LHCN-M2 (cell line): ENCODE results near the gene CMIP. TPM values are rescaled to one million over a fixed set of nuclear protein-coding genes. Genes with fewer than 3 reads are reported as not detected.

Experiments
- DNase-seq: peaks from one replicate; pipeline ENCODE4 v3.0.0-alpha.2; 2012; ENCODE audit warnings: low read depth
- total RNA-seq: library from RNA; depleted of rRNA; stranded (reverse); fragments of >200 nt; gene quantifications from 2 replicates; pipeline ENCODE4 v1.2.3, GENCODE V29; 2014

The CMIP gene
- total RNA-seq, 1 experiment from 2014 or later = 6.0 TPM

DNA sequence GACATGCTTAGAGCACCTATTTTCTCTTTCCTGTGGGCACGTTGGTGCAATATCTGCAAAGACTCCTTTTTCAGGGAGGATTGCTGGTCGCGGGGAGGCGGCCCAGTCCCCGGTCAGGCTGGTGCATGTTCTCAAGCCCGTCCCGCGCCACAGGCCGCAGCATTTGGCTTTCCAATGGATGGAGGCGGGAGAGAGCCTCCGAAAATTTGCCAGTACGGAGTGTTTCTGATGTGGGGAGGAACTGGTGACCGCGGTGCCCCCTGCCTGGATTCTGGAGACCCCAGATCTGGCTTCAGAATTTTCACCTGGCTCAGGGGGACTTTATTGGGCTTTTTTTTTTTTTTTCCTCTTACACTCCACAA is 2.3 kb downstream of the CMIP start:
- DNase-seq = no peak

DNA sequence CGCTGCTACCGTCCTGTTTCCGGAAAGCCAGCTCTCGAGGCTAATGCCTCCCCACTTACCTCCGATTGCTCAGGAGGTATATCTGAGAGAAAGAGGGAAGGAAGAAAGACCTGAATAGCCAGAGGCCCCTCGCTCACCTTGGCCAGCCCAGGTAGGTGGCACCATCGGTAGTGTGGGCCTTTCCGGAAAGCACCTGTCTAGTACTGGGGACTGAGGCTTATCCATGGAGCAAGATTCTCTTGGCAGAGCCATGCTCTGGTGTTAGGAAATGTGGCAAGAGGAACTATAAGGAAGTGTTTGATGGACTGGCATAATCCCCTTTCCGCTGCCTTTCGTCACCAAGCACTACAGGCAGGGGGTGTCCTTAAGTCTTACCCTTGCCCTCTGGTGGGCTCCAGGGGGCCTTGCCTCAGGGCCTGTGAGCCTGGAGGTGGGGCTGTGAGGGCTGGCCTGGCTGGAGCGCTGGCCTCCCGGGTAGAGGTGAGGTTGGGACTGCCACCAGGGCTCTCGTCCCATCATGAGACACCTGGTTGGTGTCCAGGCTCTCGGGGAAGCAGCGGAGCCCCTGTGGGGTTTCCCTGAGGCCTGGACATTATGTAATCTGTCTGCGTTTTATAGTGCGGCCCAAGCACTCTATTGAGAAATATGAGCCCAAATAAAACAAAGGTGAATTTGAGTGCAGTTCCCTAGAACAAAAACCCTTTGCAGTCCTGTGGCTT is 2.9 kb downstream of the CMIP start:
- no peak for DNase-seq

DNA sequence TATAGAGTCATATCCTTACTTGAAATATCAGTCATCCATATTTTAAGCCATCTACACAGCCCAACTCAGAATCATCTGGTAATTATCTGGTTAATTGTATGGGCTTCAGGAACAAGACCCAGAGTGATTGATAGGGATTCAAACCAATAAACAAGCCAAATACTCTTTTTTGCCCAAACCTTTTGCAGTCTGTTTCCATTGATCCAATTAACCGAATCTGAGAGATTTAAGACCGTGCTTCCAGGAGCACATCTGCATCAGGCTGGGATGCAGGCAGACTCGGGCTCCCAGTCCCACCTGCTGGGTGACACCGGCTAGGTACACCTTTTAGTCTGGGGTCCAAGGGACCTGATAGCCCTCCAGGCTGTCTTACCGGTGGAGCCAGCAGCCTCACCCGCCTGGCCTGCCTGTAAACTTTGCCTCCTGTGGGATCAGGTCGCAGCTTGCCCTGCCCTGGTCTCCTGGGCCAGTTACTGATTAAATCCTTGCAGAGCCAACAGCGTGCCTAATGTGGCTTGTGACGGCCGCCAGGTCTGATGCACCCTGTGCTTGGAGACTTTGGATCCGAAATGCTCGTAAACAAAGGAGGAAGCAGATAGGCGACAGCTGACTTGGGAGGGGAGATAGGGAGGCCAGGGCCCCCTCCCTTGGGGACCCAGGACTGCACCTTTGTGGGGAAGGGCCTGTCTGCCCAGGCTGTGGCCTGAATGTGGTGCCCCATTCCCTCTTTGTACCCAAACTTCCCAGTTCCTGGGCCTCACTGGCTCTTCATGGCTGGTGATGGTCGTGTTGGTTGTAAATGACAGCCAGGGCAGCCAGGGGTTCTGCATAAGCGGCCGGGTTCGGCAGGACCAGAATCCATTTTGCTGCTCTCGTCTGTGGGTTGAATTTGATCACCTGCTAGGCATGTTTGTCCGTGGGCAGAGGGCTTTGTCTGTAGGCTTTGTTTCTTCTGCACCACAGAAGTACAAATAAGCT is 3.8 kb downstream of the CMIP start:
- DNase-seq = no peak

DNA sequence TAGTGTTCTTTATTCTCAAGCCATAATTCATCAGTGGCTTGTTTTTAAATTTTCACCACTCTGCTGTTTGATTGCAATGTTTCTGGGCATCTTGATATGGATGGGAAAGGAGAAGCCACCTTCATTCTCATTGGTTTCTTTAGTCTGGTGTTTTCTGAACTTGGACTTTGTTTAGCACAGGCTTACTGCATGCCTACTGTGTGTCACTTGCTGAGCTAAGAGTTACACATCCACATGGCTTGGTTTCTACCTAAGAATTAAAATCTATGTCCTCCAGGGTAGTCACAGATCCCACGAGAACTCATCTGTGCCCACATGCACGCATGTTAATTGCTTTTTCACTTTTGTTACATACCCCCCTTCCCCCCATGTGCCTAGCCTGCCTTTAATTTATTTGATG is 4.6 kb downstream of the CMIP start:
- no peak for DNase-seq

DNA sequence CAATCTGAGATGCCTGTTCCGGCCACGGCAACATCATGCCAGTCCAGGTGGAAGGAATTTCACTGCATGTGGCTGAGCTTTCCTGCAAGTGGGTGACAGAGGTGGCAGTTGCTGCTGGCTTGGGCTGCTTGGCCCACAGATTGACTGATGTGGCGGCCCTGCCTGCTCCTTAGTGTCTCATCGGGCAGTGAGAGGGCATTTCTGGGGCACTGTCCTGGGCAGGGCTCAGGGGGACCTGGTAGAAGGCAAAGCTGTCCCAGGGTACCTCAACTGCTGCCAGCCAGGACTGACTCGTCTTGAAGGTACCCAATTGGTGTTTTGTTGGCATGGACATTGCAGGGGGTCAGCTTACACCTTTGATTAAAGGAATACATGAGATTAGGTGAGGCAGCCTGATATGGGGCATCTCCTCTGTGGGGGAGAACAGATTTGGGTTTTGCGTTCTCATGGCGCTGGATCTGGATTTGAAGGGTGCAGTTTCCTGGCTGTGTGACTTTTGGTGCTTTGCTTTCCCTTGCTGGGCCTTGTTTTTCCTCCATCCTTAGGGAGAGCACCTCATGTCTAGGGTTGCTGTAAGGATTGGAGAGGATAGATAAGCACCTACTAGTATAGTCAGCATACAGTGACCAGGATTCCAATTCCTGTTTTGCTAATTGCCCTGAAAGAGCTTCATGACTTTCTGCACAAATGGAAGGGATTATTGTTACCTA is 5.4 kb downstream of the CMIP start:
- no peak for DNase-seq

DNA sequence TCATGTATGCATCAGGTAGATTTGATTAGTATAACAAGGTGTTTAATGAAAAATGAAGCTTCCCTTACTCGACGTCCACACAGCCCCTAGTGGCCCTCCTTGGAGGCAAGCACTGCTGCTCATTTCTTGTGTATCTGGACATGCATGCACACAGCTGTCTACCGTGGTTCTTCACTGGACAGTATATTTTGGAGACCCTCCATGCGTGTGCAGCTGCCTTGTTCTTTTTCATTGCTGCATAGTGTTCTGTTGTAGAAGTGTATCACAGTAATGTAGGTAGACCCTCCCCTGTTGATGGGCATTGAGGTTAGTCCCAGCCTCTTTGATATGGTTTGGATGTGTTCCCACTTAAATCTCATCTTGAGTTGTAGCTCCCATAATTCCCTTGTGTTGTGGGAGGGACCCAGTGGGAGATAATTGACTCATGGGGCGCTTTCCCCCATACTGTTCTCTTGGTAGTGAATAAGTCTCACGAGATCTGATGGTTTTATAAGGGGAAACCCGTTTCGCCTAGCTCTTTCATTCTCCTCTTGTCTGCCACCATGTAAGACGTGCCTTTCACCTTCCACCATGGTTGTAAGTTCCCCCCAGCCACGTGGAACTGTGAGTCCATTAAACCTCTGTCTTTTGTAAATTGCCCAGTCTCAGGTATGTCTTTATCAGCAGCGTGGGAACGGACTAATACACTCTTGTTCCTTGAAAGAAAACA is 6.3 kb downstream of the CMIP start:
- DNase-seq = no peak

GRCh38 chr16:81451753-81452680 is 7.4 kb downstream of the CMIP start:
- DNase-seq = no peak

GRCh38 chr16:81453091-81453728 is 8.6 kb downstream of the CMIP start:
- no peak for DNase-seq

DNA sequence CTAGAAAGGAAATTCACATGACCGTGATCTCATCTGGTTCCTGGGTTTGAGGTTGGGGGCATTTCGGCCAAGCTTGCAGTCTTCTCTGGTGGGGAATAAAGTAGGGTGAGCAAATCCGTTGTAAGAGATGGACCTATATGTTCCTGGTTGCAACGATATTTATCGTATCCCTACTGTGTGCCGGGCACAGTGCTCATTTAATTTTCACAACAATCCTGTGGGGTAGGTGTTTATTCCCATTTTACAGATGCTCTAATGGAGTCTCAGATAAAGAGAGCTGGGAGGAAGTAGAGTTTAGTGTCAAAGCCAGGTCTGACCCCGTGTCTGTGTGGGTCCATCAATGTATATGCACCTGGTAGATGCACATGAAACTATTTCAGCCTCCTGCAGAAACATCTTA is 9.4 kb downstream of the CMIP start:
- DNase-seq = no peak

- no peak for DNase-seq
Measured at GRCh38 chr16:81455006-81455405, 10.4 kb downstream of the CMIP start.

DNA sequence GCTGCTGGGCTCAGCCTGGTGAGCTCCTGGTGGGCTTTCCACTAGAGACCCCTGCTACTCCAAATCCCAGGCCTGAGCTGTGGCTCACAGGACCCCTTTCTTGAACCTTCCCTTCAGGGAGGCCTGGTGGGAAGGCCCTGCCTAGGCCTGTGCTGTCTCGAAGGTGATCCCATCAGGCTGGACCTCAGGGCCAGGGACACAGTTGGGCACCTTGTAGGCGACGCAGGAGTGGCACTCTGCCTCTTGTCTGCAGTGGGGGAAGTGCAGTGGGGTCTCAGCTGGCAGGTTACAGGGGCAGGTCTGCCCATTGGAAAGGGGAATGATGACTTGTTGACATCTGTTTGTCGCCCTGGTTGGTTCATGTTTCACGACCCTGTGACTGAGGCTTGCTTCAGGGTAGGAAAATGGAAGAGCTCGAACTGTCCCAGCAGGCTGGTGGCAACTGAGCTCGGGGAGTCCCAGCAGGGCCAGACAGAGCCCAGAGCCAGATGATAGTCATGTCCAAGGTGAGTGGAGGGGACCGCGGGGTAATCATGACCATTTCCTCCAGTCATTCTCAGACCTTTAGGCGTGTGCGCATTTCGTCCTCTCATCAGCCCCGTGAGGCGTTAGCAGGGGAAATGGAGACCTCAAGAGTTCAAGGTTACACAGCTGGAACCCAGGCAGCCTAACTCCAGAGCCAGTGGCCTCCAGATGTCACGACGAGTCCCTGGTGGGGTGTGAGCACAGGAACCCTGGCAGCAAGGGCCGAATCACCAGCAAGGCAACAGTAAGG is 11.3 kb downstream of the CMIP start:
- no peak for DNase-seq

GRCh38 chr16:81456523-81457325 is 12.1 kb downstream of the CMIP start:
- no peak for DNase-seq

- no peak for DNase-seq
Measured at GRCh38 chr16:81457326-81458133, 12.9 kb downstream of the CMIP start.

DNA sequence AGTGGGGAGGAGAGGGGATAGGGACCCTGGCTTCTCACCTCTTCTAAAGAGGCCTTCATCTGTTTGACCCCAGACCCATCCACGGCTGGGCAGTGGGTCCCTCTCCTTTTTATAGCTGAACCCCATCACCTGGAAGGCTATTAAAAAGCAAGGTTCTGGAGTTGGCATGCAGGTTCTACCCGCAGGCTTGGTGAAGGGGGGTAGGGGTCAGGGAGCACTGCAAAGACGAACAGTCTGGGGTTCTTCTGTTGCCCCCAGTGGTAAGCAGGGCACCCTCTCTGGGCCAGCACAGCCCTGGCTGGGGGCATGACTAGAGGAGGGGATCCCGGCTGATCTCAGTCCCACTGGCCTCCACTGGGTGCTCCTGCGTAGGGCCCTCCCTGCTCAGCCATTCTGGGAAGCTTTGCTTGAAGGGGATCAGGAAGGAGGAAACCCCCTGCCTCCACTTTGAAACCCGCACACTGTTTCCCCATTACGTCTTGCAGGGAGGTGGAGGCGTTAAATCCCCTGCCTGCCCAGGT is 13.6 kb downstream of the CMIP start:
- no peak for DNase-seq

DNA sequence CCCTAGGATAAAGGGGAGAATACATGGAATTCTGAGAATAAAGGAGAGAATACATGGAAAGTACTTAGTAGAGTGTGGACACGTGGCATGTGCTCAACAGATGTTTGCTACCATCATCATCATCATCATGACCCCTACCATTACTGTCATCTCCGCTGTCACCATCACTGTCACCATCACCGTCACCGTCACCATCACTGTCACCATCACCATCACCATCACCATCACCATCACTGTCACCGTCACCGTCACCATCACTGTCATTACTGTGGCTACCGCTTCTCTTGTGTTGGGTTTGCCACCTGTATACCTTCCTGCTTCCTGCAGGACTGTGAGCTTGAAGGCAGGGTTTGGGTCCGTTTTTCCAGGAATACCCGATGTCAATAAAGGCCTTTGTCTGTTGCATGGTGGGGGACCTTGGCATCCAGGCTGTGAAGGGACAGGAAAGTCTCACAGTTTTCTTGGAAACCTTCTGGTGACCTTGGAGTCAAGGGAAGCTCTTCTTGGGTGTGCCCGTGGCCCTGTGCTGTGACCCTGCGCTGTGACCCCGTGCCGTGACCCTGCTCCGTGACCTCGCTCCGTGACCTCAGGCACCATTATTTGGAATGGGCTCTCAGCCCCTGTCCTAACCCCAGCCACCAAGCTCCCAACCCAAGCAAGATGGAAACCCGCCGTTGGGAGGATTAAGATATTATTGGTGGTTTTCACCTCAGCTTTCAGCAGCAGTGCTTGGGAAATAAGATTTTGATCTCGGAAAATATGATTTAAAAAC is 14.4 kb downstream of the CMIP start:
- DNase-seq = no peak

GRCh38 chr16:81460075-81460474 is 15.5 kb downstream of the CMIP start:
- DNase-seq = no peak
